Activated T-helper 1 cell treated with anti-CD3 and anti-CD28 coated beads, Interleukin-12 subunit alpha, Interleukin-12 subunit beta, Interleukin-2, Interleukin-4 antibody, amounts not matched to agents 30 ng/mL and 10 ng/mL and 1 ng/mL, durations not matched to agents 14 hours and 24 hours and 36 hours (primary cell): ENCODE results near the gene SLC5A12. TPM values are rescaled to one million over a fixed set of nuclear protein-coding genes. Genes with fewer than 3 reads are reported as not detected.

Source experiments
- DNase-seq: peaks from one replicate; pipeline ENCODE4 v3.0.0; 2021; ENCODE audit warnings: low spot score
- H3K27ac Mint-ChIP-seq: one replicate; pipeline ENCODE4 v1.8.0; 2021; ENCODE audit warnings: mild to moderate bottlenecking, mixed read lengths
- H3K27me3 Mint-ChIP-seq: one replicate; pipeline ENCODE4 v1.8.0; 2022; ENCODE audit warnings: mild to moderate bottlenecking, moderate library complexity, mixed read lengths; ENCODE audit not compliant: insufficient read depth
- H3K36me3 Mint-ChIP-seq: one replicate; pipeline ENCODE4 v1.8.0; 2021; ENCODE audit warnings: low read depth, mixed read lengths
- H3K4me1 Mint-ChIP-seq: one replicate; pipeline ENCODE4 v1.8.0; 2021; ENCODE audit warnings: low read depth, mixed read lengths
- H3K4me3 Mint-ChIP-seq: one replicate; pipeline ENCODE4 v1.8.0; 2021; ENCODE audit warnings: mild to moderate bottlenecking, moderate library complexity, mixed read lengths
- H3K9me3 Mint-ChIP-seq: one replicate; pipeline ENCODE4 v1.8.0; 2021; ENCODE audit warnings: mixed read lengths
- intact Hi-C: fragments of 100-400 bp; cut with micrococcal nuclease; formaldehyde crosslinking; loops from one replicate; pipeline ENCODE4 v1.15.1; 2024
- total RNA-seq: library from RNA; stranded (reverse); gene quantifications from 2 replicates; pipeline ENCODE4 v1.2.3, GENCODE V29; 2022

The SLC5A12 gene
- total RNA-seq, 1 donor from 2014 or later: not detected

- Mint-ChIP-seq H3K27me3 (no peaks in the 10 kb centered on the region), H3K4me3 (no peak overlapping the region), H3K27ac (no peak overlapping the region), H3K36me3 (no peaks in the 10 kb centered on the region), H3K4me1 (no peaks in the 10 kb centered on the region), H3K9me3 (no peaks in the 10 kb centered on the region)
- intact Hi-C loops: no loop called here
- no peak for DNase-seq
These were observed 21.1 kb upstream of the SLC5A12 start for GRCh38 chr11:26742966-26743365.

GRCh38 chr11:26741036-26741435, 19.2 kb upstream of the SLC5A12 start:
- intact Hi-C loops: no loop called here
- DNase-seq: no peak
- no peak overlapping the region for H3K4me3 Mint-ChIP-seq
- no peaks in the 10 kb centered on the region for H3K36me3 Mint-ChIP-seq
- no peaks in the 10 kb centered on the region for H3K9me3 Mint-ChIP-seq
- no peak overlapping the region for H3K27ac Mint-ChIP-seq
- no peaks in the 10 kb centered on the region for H3K4me1 Mint-ChIP-seq
- no peaks in the 10 kb centered on the region for H3K27me3 Mint-ChIP-seq

- H3K9me3 Mint-ChIP-seq: no peaks in the 10 kb centered on the region
- no peak for DNase-seq
- H3K27ac Mint-ChIP-seq: no peak overlapping the region
- no peaks in the 10 kb centered on the region for H3K36me3 Mint-ChIP-seq
- intact Hi-C loops: no loop called here
- no peak overlapping the region for H3K4me3 Mint-ChIP-seq
- H3K27me3 Mint-ChIP-seq: no peaks in the 10 kb centered on the region
- no peaks in the 10 kb centered on the region for H3K4me1 Mint-ChIP-seq
These were observed 17.7 kb upstream of the SLC5A12 start for GRCh38 chr11:26739366-26740073.

GRCh38 chr11:26734691-26735090, 12.8 kb upstream of the SLC5A12 start:
- intact Hi-C loops: no loop called here
- H3K27ac Mint-ChIP-seq: no peak overlapping the region

GRCh38 chr11:26731084-26731456, 9.2 kb upstream of the SLC5A12 start:
- Mint-ChIP-seq H3K4me1 (no peaks in the 10 kb centered on the region), H3K9me3 (peaks cover 2% of the 10 kb centered on the region), H3K36me3 (no peaks in the 10 kb centered on the region), H3K27ac (no peak overlapping the region), H3K27me3 (no peaks in the 10 kb centered on the region), H3K4me3 (no peak overlapping the region)
- no peak for DNase-seq
- intact Hi-C loops: no loop called here

More at GRCh38 chr11:26734691-26735090, 12.8 kb upstream of the SLC5A12 start:
- H3K4me1 Mint-ChIP-seq: no peaks in the 10 kb centered on the region
- H3K9me3 Mint-ChIP-seq: no peaks in the 10 kb centered on the region
- no peak overlapping the region for H3K4me3 Mint-ChIP-seq
- H3K36me3 Mint-ChIP-seq: no peaks in the 10 kb centered on the region
- no peaks in the 10 kb centered on the region for H3K27me3 Mint-ChIP-seq
- DNase-seq: no peak

- no peak overlapping the region for H3K27ac Mint-ChIP-seq
- no peak overlapping the region for H3K4me3 Mint-ChIP-seq
- no peaks in the 10 kb centered on the region for H3K4me1 Mint-ChIP-seq
- intact Hi-C loops: no loop called here
- DNase-seq: no peak
- no peaks in the 10 kb centered on the region for H3K27me3 Mint-ChIP-seq
- peaks cover 4% of the 10 kb centered on the region for H3K9me3 Mint-ChIP-seq
- no peaks in the 10 kb centered on the region for H3K36me3 Mint-ChIP-seq
These were observed 8.7 kb upstream of the SLC5A12 start for GRCh38 chr11:26730414-26731083.

- H3K36me3 Mint-ChIP-seq: no peaks in the 10 kb centered on the region
- H3K4me3 Mint-ChIP-seq: no peak overlapping the region
- intact Hi-C loops: no loop called here
- no peak overlapping the region for H3K27ac Mint-ChIP-seq
- H3K27me3 Mint-ChIP-seq: no peaks in the 10 kb centered on the region
- DNase-seq: no peak
- no peaks in the 10 kb centered on the region for H3K4me1 Mint-ChIP-seq
- peaks cover 6% of the 10 kb centered on the region for H3K9me3 Mint-ChIP-seq
These were observed 7.4 kb upstream of the SLC5A12 start for GRCh38 chr11:26729284-26729683.

GRCh38 chr11:26726960-26727359, 5.1 kb upstream of the SLC5A12 start:
- Mint-ChIP-seq H3K36me3 (no peaks in the 10 kb centered on the region), H3K4me3 (no peak overlapping the region), H3K27me3 (no peaks in the 10 kb centered on the region), H3K27ac (no peak overlapping the region), H3K4me1 (no peaks in the 10 kb centered on the region), H3K9me3 (peaks cover 6% of the 10 kb centered on the region)
- DNase-seq: no peak
- intact Hi-C loops: no loop called here

- Mint-ChIP-seq H3K4me3 (no peak overlapping the region), H3K27me3 (no peaks in the 10 kb centered on the region), H3K27ac (no peak overlapping the region), H3K4me1 (no peaks in the 10 kb centered on the region), H3K36me3 (no peaks in the 10 kb centered on the region), H3K9me3 (no peaks in the 10 kb centered on the region)
- DNase-seq: no peak
- intact Hi-C loops: no loop called here
These were observed 1.9 kb downstream of the SLC5A12 start for GRCh38 chr11:26719998-26720397.

GRCh38 chr11:26719289-26719973, 2.4 kb downstream of the SLC5A12 start:
- no peak overlapping the region for H3K27ac Mint-ChIP-seq
- no peak overlapping the region for H3K4me3 Mint-ChIP-seq
- intact Hi-C loops: no loop called here
- DNase-seq: no peak
- no peaks in the 10 kb centered on the region for H3K9me3 Mint-ChIP-seq
- no peaks in the 10 kb centered on the region for H3K36me3 Mint-ChIP-seq
- H3K4me1 Mint-ChIP-seq: no peaks in the 10 kb centered on the region
- H3K27me3 Mint-ChIP-seq: no peaks in the 10 kb centered on the region

GRCh38 chr11:26717771-26718170, 4.1 kb downstream of the SLC5A12 start:
- Mint-ChIP-seq H3K36me3 (no peaks in the 10 kb centered on the region), H3K27me3 (no peaks in the 10 kb centered on the region), H3K27ac (no peak overlapping the region), H3K4me1 (no peaks in the 10 kb centered on the region), H3K9me3 (no peaks in the 10 kb centered on the region), H3K4me3 (no peak overlapping the region)
- intact Hi-C loops: no loop called here
- no peak for DNase-seq

- no peak overlapping the region for H3K4me3 Mint-ChIP-seq
- DNase-seq: no peak
- no peaks in the 10 kb centered on the region for H3K27me3 Mint-ChIP-seq
- H3K4me1 Mint-ChIP-seq: no peaks in the 10 kb centered on the region
- no peaks in the 10 kb centered on the region for H3K9me3 Mint-ChIP-seq
- intact Hi-C loops: no loop called here
- no peaks in the 10 kb centered on the region for H3K36me3 Mint-ChIP-seq
- H3K27ac Mint-ChIP-seq: no peak overlapping the region
These were observed 6.7 kb downstream of the SLC5A12 start for GRCh38 chr11:26715133-26715532.

- no peaks in the 10 kb centered on the region for H3K36me3 Mint-ChIP-seq
- H3K4me1 Mint-ChIP-seq: no peaks in the 10 kb centered on the region
- no peaks in the 10 kb centered on the region for H3K9me3 Mint-ChIP-seq
- no peak overlapping the region for H3K4me3 Mint-ChIP-seq
- intact Hi-C loops: no loop called here
- no peak overlapping the region for H3K27ac Mint-ChIP-seq
- DNase-seq: no peak
- no peaks in the 10 kb centered on the region for H3K27me3 Mint-ChIP-seq
These were observed 9.4 kb downstream of the SLC5A12 start for GRCh38 chr11:26712497-26712896.
